WTC11 (cell line): ENCODE data around the gene ZXDC. TPM values are rescaled to one million over a fixed set of nuclear protein-coding genes. Genes with fewer than 3 reads are reported as not detected.

ENCODE experiments used
- ATAC-seq: fragments of 200-7000 bp; cut with Tn5 transposase; 2 replicates; pipeline ENCODE4 v1.10.0; 2021; ENCODE audit warnings: mild to moderate bottlenecking, moderate library complexity
- CTCF ChIA-PET: fragments of 300-600 bp; sonication (Branson Sonifier 250); formaldehyde crosslinking; loops from one replicate; lab custom pipeline; 2021; ENCODE audit warnings: antibody characterized with exemption; lab: Charles Lee
- POLR2A ChIA-PET: fragments of 350-600 bp; sonication (Branson Sonifier 250); formaldehyde crosslinking; loops from one replicate; lab custom pipeline; 2021; ENCODE audit warnings: antibody characterized with exemption; lab: Charles Lee
- DNase-seq: peaks from one replicate; pipeline ENCODE4 v3.0.0; 2021; ENCODE audit warnings: low spot score
- H3K27ac Mint-ChIP-seq: 2 replicates; pipeline ENCODE4 v1.8.0; 2021; ENCODE audit warnings: mixed read lengths
- H3K27me3 Mint-ChIP-seq: 2 replicates; pipeline ENCODE4 v1.8.0; 2021; ENCODE audit warnings: low read depth, mild to moderate bottlenecking, moderate library complexity, mixed read lengths
- H3K36me3 Mint-ChIP-seq: 2 replicates; pipeline ENCODE4 v1.8.0; 2021; ENCODE audit warnings: mixed read lengths
- H3K4me1 Mint-ChIP-seq: 2 replicates; pipeline ENCODE4 v1.8.0; 2022; ENCODE audit warnings: mixed read lengths
- H3K4me3 Mint-ChIP-seq: 2 replicates; pipeline ENCODE4 v1.8.0; 2021; ENCODE audit warnings: mild to moderate bottlenecking, moderate library complexity, mixed read lengths
- H3K9me3 Mint-ChIP-seq: 2 replicates; pipeline ENCODE4 v1.8.0; 2021; ENCODE audit warnings: mixed read lengths
- MAX ChIP-seq: sonication (generic); formaldehyde crosslinking; IDR thresholded peaks from 2 replicates; pipeline ENCODE4 v1.8.0; 2022; ENCODE audit warnings: mild to moderate bottlenecking, missing genetic modification reagents
- MYBL2 ChIP-seq: sonication (generic); formaldehyde crosslinking; IDR thresholded peaks from 2 replicates; pipeline ENCODE4 v1.8.1; 2023; ENCODE audit warnings: mild to moderate bottlenecking, moderate library complexity, missing genetic modification reagents
- PREB ChIP-seq: sonication (generic); formaldehyde crosslinking; IDR thresholded peaks from 2 replicates; pipeline ENCODE4 v1.8.1; 2022; ENCODE audit warnings: mild to moderate bottlenecking, missing genetic modification reagents, moderate library complexity, borderline replicate concordance
- SMAD4 ChIP-seq: sonication (generic); formaldehyde crosslinking; IDR thresholded peaks from 2 replicates; pipeline ENCODE4 v1.8.0; 2022; ENCODE audit warnings: mild to moderate bottlenecking, missing genetic modification reagents
- USF1 ChIP-seq: sonication (generic); formaldehyde crosslinking; IDR thresholded peaks from 2 replicates; pipeline ENCODE4 v1.8.0; 2022; ENCODE audit warnings: mild to moderate bottlenecking, missing genetic modification reagents
- USF2 ChIP-seq: sonication (generic); formaldehyde crosslinking; IDR thresholded peaks from 2 replicates; pipeline ENCODE4 v1.8.1; 2023; ENCODE audit warnings: mild to moderate bottlenecking, missing genetic modification reagents, moderate library complexity
- ZNF232 ChIP-seq: sonication (generic); formaldehyde crosslinking; IDR thresholded peaks from 2 replicates; pipeline ENCODE4 v1.8.0; 2022; ENCODE audit warnings: mild to moderate bottlenecking, missing genetic modification reagents
- ZNF317 ChIP-seq: sonication (generic); formaldehyde crosslinking; IDR thresholded peaks from 2 replicates; pipeline ENCODE4 v1.8.1; 2023; ENCODE audit warnings: low read depth, mild to moderate bottlenecking, moderate library complexity, missing genetic modification reagents, borderline replicate concordance
- total RNA-seq: library from RNA; stranded (reverse); gene quantifications from 3 replicates; pipeline ENCODE4 v1.2.3, GENCODE V29; 2021
- TF ChIP-seq, protein P1 (sequence below): fragments of 200-600 bp; IDR thresholded peaks from 2 replicates; pipeline ENCODE4 v1.8.0; 2022; ENCODE audit warnings: antibody characterized with exemption
- TF ChIP-seq, protein P2 (sequence below): sonication (generic); formaldehyde crosslinking; IDR thresholded peaks from 2 replicates; pipeline ENCODE4 v1.8.1; 2023; ENCODE audit warnings: mild to moderate bottlenecking, missing genetic modification reagents, borderline replicate concordance
- TF ChIP-seq, protein P3 (sequence below): sonication (generic); formaldehyde crosslinking; IDR thresholded peaks from 2 replicates; pipeline ENCODE4 v1.8.0; 2022; ENCODE audit warnings: mild to moderate bottlenecking, missing genetic modification reagents

ZXDC gene
- total RNA-seq, 1 experiment from 2014 or later = 34.7 TPM

DNA sequence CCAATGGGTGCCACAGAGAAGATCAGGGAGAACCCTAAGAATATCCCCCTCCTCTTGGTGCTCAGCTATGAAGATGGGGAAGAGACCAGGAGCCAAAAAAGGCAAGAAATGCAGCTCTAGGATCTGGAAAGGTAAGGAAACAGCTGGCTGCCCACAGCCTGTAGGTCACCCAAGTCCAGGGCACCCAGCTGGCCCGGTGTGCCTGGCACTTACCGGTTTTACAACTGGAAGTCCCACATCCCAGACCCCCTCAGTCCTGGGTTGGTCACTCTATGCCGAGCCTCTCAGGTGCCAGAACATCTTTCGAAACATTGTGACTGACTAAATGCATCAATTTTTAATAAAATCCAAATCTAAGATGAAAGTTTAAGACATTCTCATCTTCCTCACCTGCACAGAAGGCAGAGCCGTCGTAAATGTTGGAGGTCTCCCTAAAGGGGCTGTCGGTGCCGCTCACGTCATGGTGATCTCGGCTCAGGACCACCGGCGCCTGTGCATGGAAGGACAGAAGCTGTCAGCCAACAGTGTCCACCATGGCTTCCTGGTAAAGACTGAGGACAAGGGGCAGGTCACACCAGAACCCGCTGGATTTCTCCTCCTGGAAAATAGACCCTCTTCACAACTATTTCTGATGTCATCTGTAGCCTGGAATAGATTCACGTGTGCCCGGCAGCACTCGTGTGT, 13.3 kb upstream of the ZXDC start:
- H3K4me3 Mint-ChIP-seq = no peak overlapping the region
- no peak for TF ChIP-seq USF2 (CRISPR knock-in tag)
- TF ChIP-seq USF1 (CRISPR knock-in tag) = no peak
- TF ChIP-seq ZNF317 = no peak
- no peak for TF ChIP-seq PREB (CRISPR knock-in tag)
- TF ChIP-seq, all 79 proteins: peak for 0
- Mint-ChIP-seq H3K27me3 (no peaks in the 10 kb centered on the region; the same call in 1 of the 2 replicates), H3K36me3 (no peaks in the 10 kb centered on the region), H3K4me1 (peaks cover 40% of the 10 kb centered on the region), H3K27ac (no peak overlapping the region), H3K9me3 (no peaks in the 10 kb centered on the region)
- POLR2A ChIA-PET = no interaction called here
- CTCF ChIA-PET = interaction anchor here (1.5 to 2.2 kb wide), 7 partner anchors 10 to 357 kb away, joined by 3 to 18 read pairs (median 7); partner anchors contain the start of genes CHST13 and ZXDC
- ATAC-seq (no peak), DNase-seq (no peak)

- no peak for DNase-seq
- Mint-ChIP-seq H3K4me1 (peaks cover 43% of the 10 kb centered on the region), H3K27me3 (no peaks in the 10 kb centered on the region; the same call in 1 of the 2 replicates), H3K27ac (no peak overlapping the region), H3K36me3 (no peaks in the 10 kb centered on the region), H3K9me3 (no peaks in the 10 kb centered on the region), H3K4me3 (no peak overlapping the region)
- POLR2A ChIA-PET = no interaction called here
- TF ChIP-seq, protein P1, sequence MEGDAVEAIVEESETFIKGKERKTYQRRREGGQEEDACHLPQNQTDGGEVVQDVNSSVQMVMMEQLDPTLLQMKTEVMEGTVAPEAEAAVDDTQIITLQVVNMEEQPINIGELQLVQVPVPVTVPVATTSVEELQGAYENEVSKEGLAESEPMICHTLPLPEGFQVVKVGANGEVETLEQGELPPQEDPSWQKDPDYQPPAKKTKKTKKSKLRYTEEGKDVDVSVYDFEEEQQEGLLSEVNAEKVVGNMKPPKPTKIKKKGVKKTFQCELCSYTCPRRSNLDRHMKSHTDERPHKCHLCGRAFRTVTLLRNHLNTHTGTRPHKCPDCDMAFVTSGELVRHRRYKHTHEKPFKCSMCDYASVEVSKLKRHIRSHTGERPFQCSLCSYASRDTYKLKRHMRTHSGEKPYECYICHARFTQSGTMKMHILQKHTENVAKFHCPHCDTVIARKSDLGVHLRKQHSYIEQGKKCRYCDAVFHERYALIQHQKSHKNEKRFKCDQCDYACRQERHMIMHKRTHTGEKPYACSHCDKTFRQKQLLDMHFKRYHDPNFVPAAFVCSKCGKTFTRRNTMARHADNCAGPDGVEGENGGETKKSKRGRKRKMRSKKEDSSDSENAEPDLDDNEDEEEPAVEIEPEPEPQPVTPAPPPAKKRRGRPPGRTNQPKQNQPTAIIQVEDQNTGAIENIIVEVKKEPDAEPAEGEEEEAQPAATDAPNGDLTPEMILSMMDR = no peak
- TF ChIP-seq SMAD4 (CRISPR knock-in tag) = no peak
- CTCF ChIA-PET = interaction anchor here (0.7 to 2.7 kb wide), 8 partner anchors 11 to 985 kb away, joined by 3 to 18 read pairs (median 7); partner anchors contain the start of gene ZXDC
- ATAC-seq = peak; percentile 7; the same call in 1 of the 2 replicates
Observed at GRCh38 chr3:126488185-126488584, 12.5 kb upstream of the ZXDC start.

GRCh38 chr3:126487151-126487771, 11.6 kb upstream of the ZXDC start:
- peaks cover 43% of the 10 kb centered on the region for H3K4me1 Mint-ChIP-seq
- no peak overlapping the region for H3K27ac Mint-ChIP-seq
- H3K9me3 Mint-ChIP-seq = no peaks in the 10 kb centered on the region
- ChIA-PET CTCF (interaction anchor here (0.6 to 2.7 kb wide), 12 partner anchors 11 to 986 kb away, joined by 3 to 18 read pairs (median 4); partner anchors contain the start of gene ZXDC), POLR2A (interaction anchor here (0.6 kb wide), 1 partner anchor 1077 kb away, joined by 3 read pairs; no protein-coding TSS in a partner anchor)
- H3K36me3 Mint-ChIP-seq = no peaks in the 10 kb centered on the region
- peak; percentile 62 for DNase-seq
- ATAC-seq = peak; percentile 56
- H3K27me3 Mint-ChIP-seq = no peaks in the 10 kb centered on the region; the same call in 1 of the 2 replicates
- H3K4me3 Mint-ChIP-seq = no peak overlapping the region
- 0 out of 2 replicates have a peak, but pooled peaks have one; percentile 54 for TF ChIP-seq ZNF232 (CRISPR knock-in tag)
- peak; percentile 40 for TF ChIP-seq USF2 (CRISPR knock-in tag)
- 0 out of 2 replicates have a peak, but pooled peaks have one; percentile 30 for TF ChIP-seq MYBL2 (CRISPR knock-in tag)
- TF ChIP-seq, protein P2, sequence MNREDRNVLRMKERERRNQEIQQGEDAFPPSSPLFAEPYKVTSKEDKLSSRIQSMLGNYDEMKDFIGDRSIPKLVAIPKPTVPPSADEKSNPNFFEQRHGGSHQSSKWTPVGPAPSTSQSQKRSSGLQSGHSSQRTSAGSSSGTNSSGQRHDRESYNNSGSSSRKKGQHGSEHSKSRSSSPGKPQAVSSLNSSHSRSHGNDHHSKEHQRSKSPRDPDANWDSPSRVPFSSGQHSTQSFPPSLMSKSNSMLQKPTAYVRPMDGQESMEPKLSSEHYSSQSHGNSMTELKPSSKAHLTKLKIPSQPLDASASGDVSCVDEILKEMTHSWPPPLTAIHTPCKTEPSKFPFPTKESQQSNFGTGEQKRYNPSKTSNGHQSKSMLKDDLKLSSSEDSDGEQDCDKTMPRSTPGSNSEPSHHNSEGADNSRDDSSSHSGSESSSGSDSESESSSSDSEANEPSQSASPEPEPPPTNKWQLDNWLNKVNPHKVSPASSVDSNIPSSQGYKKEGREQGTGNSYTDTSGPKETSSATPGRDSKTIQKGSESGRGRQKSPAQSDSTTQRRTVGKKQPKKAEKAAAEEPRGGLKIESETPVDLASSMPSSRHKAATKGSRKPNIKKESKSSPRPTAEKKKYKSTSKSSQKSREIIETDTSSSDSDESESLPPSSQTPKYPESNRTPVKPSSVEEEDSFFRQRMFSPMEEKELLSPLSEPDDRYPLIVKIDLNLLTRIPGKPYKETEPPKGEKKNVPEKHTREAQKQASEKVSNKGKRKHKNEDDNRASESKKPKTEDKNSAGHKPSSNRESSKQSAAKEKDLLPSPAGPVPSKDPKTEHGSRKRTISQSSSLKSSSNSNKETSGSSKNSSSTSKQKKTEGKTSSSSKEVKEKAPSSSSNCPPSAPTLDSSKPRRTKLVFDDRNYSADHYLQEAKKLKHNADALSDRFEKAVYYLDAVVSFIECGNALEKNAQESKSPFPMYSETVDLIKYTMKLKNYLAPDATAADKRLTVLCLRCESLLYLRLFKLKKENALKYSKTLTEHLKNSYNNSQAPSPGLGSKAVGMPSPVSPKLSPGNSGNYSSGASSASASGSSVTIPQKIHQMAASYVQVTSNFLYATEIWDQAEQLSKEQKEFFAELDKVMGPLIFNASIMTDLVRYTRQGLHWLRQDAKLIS (CRISPR knock-in tag) = no peak
- TF ChIP-seq, protein P3, sequence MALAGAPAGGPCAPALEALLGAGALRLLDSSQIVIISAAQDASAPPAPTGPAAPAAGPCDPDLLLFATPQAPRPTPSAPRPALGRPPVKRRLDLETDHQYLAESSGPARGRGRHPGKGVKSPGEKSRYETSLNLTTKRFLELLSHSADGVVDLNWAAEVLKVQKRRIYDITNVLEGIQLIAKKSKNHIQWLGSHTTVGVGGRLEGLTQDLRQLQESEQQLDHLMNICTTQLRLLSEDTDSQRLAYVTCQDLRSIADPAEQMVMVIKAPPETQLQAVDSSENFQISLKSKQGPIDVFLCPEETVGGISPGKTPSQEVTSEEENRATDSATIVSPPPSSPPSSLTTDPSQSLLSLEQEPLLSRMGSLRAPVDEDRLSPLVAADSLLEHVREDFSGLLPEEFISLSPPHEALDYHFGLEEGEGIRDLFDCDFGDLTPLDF (CRISPR knock-in tag) = 0 out of 2 replicates have a peak, but pooled peaks have one; percentile 65
- TF ChIP-seq MAX (CRISPR knock-in tag) = peak; percentile 75
